OCI-LY7 (cell line): ENCODE results near the gene SLC8A1.

Experiments used
- EZH2phosphoT487 ChIP-seq: fragments of 200-600 bp; sonication (generic); IDR thresholded peaks from 2 replicates; pipeline ENCODE4 v1.6.1; 2018; ENCODE audit warnings: low read depth, borderline replicate concordance, mild to moderate bottlenecking, mixed run types, antibody characterized with exemption, low read length, moderate library complexity, mixed read lengths
- TF ChIP-seq, protein P1 (sequence below): fragments of 200-600 bp; sonication (generic); conservative IDR thresholded peaks from 2 replicates; pipeline ENCODE4 v1.5.1; 2014; ENCODE audit warnings: mild to moderate bottlenecking, antibody characterized with exemption, low read length, moderate library complexity, mixed read lengths

DNA sequence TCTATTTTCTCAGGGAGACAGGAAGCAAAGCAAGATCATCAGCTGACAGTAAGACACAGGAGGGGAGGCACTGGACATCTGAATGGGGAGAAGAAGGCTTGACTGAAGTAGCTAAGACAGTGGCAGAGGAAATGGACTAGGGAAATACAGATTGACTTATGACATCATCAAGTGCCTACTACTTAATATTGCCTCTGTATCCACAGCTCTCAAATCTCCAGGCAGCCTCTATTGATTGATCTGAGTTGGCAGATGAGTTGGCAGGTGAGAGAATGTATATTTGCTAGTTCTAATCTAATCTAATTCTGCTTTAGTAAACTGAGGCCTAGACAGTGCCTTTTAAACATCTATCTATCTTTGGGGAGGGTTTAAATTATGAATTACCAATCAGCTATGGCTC lies 242.1 kb downstream of the SLC8A1 start:
- TF ChIP-seq, protein P1, sequence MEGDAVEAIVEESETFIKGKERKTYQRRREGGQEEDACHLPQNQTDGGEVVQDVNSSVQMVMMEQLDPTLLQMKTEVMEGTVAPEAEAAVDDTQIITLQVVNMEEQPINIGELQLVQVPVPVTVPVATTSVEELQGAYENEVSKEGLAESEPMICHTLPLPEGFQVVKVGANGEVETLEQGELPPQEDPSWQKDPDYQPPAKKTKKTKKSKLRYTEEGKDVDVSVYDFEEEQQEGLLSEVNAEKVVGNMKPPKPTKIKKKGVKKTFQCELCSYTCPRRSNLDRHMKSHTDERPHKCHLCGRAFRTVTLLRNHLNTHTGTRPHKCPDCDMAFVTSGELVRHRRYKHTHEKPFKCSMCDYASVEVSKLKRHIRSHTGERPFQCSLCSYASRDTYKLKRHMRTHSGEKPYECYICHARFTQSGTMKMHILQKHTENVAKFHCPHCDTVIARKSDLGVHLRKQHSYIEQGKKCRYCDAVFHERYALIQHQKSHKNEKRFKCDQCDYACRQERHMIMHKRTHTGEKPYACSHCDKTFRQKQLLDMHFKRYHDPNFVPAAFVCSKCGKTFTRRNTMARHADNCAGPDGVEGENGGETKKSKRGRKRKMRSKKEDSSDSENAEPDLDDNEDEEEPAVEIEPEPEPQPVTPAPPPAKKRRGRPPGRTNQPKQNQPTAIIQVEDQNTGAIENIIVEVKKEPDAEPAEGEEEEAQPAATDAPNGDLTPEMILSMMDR, result no peak
- TF ChIP-seq EZH2phosphoT487, result no peak
